Progenitor cell of endocrine pancreas (in vitro differentiated cells): Measurements from ENCODE around the gene NDRG4. TPM values are rescaled to one million over a fixed set of nuclear protein-coding genes. Genes with fewer than 3 reads are reported as not detected.

ENCODE experiments used
- DNase-seq: peaks from one replicate; pipeline ENCODE4 v3.0.0; 2021; ENCODE audit warnings: low spot score; ENCODE audit not compliant: unreplicated experiment
- H3K27ac Mint-ChIP-seq: 2 replicates; pipeline ENCODE4 v1.8.0; 2021; ENCODE audit warnings: mild to moderate bottlenecking, moderate library complexity, mixed read lengths
- H3K27me3 Mint-ChIP-seq: 2 replicates; pipeline ENCODE4 v1.8.0; 2021; ENCODE audit warnings: mixed read lengths
- H3K36me3 Mint-ChIP-seq: 2 replicates; pipeline ENCODE4 v1.8.0; 2022; ENCODE audit warnings: mixed read lengths; ENCODE audit not compliant: insufficient read depth
- H3K4me1 Mint-ChIP-seq: 2 replicates; pipeline ENCODE4 v1.8.0; 2021; ENCODE audit warnings: low read depth, mixed read lengths
- H3K4me3 Mint-ChIP-seq: 2 replicates; pipeline ENCODE4 v1.8.0; 2021; ENCODE audit warnings: low read depth, mild to moderate bottlenecking, moderate library complexity, mixed read lengths
- H3K9me3 Mint-ChIP-seq: 2 replicates; pipeline ENCODE4 v1.8.0; 2021; ENCODE audit warnings: low read depth, mixed read lengths
- total RNA-seq: library from RNA; stranded (reverse); gene quantifications from 2 replicates; pipeline ENCODE4 v1.2.1, GENCODE V29; 2021
- TF ChIP-seq, protein P1 (sequence below): fragments of 200-600 bp; sonication (generic); IDR thresholded peaks from one replicate; pipeline ENCODE4 v1.5.0; 2021; ENCODE audit warnings: antibody characterized with exemption, mild to moderate bottlenecking; ENCODE audit not compliant: unreplicated experiment

NDRG4 gene
- total RNA-seq, 1 donor from 2014 or later: 25.7 TPM

GRCh38 chr16:58465817-58466216 is 34.1 kb upstream of the NDRG4 start:
- H3K36me3 Mint-ChIP-seq: no peaks in the 10 kb centered on the region
- H3K4me3 Mint-ChIP-seq: no peak overlapping the region
- peaks cover 5% of the 10 kb centered on the region for H3K4me1 Mint-ChIP-seq
- no peaks in the 10 kb centered on the region for H3K9me3 Mint-ChIP-seq
- H3K27ac Mint-ChIP-seq: no peak overlapping the region
- peaks cover 50% of the 10 kb centered on the region for H3K27me3 Mint-ChIP-seq
- TF ChIP-seq, protein P1, sequence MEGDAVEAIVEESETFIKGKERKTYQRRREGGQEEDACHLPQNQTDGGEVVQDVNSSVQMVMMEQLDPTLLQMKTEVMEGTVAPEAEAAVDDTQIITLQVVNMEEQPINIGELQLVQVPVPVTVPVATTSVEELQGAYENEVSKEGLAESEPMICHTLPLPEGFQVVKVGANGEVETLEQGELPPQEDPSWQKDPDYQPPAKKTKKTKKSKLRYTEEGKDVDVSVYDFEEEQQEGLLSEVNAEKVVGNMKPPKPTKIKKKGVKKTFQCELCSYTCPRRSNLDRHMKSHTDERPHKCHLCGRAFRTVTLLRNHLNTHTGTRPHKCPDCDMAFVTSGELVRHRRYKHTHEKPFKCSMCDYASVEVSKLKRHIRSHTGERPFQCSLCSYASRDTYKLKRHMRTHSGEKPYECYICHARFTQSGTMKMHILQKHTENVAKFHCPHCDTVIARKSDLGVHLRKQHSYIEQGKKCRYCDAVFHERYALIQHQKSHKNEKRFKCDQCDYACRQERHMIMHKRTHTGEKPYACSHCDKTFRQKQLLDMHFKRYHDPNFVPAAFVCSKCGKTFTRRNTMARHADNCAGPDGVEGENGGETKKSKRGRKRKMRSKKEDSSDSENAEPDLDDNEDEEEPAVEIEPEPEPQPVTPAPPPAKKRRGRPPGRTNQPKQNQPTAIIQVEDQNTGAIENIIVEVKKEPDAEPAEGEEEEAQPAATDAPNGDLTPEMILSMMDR: no peak
- no peak for DNase-seq

DNA sequence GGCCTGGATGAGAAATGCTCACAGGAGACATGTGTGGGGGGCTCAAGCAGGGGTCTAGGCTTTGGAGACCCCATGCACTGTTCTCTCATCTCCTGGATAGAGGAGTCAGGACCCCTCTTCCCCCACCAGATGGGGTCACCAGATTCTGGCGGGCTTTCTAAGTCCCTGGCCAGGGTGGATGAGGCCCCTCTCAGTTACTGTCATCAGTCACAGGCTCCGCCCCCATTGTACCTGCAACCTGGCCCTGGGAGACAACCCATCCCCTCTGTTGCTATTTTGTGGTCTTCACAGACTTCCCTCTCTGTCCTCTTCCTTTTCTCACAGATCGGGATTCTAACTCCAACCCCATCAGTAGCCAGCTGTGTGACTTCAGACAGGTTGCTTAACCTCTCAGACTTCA is 33.5 kb upstream of the NDRG4 start:
- no peak for DNase-seq
- H3K9me3 Mint-ChIP-seq: no peaks in the 10 kb centered on the region
- peaks cover 46% of the 10 kb centered on the region for H3K27me3 Mint-ChIP-seq
- no peaks in the 10 kb centered on the region for H3K36me3 Mint-ChIP-seq
- H3K4me1 Mint-ChIP-seq: peaks cover 5% of the 10 kb centered on the region
- TF ChIP-seq, protein P1: no peak
- H3K4me3 Mint-ChIP-seq: no peak overlapping the region
- H3K27ac Mint-ChIP-seq: no peak overlapping the region

DNA sequence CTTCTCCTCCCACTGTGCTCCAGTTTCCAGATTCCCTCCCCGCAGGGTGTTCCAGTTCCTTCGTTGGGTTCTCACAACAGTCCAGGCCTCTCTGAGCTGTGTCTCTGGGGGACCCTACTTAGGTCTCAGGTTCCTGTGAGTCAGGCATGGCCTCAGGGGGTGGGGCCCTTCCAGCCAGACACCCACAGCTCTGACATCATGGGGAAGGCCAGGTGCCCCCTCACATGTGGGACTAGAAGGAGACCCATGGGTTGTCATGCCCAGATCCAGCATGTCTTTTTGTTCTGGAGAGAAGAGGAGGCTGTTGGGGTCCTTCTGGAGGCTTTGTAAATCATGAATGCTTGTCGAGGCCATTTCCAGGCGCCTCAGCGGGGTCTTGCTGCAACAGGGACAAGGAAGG is 32.0 kb upstream of the NDRG4 start:
- H3K27me3 Mint-ChIP-seq: peaks cover 37% of the 10 kb centered on the region
- no peak for DNase-seq
- TF ChIP-seq, protein P1: no peak
- H3K9me3 Mint-ChIP-seq: no peaks in the 10 kb centered on the region
- no peak overlapping the region for H3K4me3 Mint-ChIP-seq
- H3K4me1 Mint-ChIP-seq: peaks cover 5% of the 10 kb centered on the region
- H3K36me3 Mint-ChIP-seq: no peaks in the 10 kb centered on the region
- H3K27ac Mint-ChIP-seq: no peak overlapping the region

DNA sequence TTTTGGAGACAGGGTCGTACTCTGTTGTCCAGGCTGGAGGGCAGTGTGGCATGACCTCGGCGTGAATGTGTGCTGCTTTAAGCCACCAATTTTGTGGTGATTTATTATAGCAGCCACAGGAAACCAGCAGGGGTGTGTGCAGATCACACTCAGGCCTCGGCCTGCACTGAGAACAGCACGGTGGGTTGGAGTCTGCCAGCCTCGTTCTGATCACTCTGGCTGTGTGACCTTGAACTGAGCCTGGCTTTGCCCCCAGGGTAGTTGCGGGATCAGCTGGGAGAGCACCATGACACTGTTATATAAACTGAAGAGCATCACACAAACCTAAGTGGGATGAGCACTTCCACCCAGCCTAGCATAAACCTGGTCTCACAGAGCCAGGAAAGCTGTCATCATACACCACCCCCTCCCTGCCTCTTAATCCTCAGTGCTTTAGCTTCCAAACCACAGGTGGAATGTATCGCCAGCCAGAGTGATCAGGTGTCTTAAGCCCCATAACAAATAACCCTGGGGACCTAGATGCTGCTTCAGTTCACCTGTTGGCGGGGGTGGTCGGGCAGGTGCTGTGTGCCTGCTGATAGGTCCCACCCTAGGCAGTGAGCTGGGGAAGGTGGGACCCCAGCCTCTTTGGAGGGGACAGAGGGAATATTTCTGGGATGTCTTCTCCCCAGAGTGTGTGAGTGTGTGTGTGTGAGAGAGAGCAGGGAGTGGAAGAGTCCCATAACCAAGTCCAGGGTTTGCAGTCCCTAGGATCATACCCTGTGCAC is 28.6 kb upstream of the NDRG4 start:
- Mint-ChIP-seq H3K36me3 (no peaks in the 10 kb centered on the region), H3K4me1 (no peaks in the 10 kb centered on the region), H3K27ac (no peak overlapping the region), H3K4me3 (no peak overlapping the region), H3K27me3 (peaks cover 29% of the 10 kb centered on the region), H3K9me3 (peaks cover 2% of the 10 kb centered on the region)
- no peak for DNase-seq
- TF ChIP-seq, protein P1: no peak

GRCh38 chr16:58472266-58472665 is 27.7 kb upstream of the NDRG4 start:
- DNase-seq: no peak
- Mint-ChIP-seq H3K4me3 (no peak overlapping the region), H3K9me3 (peaks cover 3% of the 10 kb centered on the region), H3K27me3 (peaks cover 23% of the 10 kb centered on the region), H3K27ac (no peak overlapping the region), H3K36me3 (no peaks in the 10 kb centered on the region), H3K4me1 (no peaks in the 10 kb centered on the region)
- TF ChIP-seq, protein P1: no peak
